ENCODE data around the gene ELOVL2.

ELOVL2 gene

DNA sequence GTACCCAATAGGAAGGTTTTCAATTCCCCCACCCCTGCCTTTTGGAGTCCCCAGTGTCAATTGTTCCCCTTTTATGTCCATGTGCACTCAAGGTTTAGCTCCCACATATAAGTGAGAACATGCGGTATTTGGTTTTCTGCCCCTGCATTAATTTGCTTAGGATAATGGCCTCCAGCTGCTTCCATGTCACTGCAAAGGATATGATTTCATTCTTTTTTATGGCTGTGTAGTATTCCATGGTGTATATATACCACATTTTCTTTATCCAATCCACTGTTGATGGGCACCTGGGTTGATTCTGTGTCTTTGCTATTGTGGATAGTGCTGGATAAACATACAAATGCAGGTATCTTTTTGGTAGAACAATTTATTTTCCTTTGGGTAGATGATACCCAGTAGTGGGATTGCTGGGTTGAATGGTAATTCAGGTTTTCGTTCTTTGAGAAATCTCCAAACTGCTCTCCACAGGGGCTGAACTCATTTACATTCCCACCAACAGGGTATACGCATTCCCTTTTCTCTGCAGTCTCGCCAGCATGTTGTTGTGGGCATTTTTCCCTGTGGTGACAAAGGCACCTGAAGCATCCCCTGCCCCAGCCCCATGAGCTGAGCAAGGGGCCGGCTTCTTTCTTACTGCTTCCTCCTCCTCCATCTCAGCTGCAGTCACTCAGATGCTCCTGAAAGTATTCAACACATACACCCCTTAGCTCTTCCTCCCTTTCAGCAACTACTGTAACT lies 66.7 kb downstream of the ELOVL2 start:
- DNase-seq (ENCODE audit: low read depth), result no peak

DNA sequence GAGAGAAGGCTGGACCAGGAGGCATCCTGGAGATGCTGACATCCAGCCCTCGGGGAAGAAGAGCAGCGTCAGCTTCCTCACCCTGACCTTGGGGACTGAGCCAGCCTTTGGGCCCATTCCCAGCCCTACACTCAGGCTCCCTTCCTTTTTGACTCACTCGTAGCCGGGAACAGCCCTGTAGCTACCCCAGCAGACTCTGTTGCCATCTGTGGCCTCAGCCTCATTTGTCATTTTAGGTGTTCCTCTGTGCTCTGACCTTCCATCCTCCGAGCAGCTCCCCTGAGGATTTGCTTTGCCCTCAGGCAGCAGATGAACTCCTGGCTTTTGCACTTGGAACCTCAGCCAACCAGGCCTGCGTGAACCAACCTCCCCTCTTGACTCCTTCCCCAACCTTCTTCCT lies 67.5 kb downstream of the ELOVL2 start:
- no peak for DNase-seq (ENCODE audit: low read depth)

DNA sequence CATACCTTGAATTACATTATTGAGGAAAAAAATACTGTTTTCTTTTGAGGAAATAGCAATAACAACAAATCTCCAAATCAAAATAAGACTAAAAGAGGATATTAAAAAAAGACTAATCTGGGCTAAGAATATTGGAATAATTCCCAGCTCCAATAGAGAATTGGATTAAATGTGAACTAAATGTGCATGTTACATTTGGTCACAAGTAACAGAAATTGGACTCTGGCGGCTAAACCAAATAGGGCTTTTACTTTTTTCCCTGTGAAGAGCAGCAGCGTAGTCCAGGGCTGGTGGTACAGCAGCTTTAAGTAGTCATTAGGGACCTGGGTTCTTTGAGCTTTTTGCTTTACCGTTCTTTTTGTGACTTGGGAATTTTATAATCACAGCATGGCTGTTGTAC lies 71.9 kb downstream of the ELOVL2 start:
- no peak for DNase-seq (ENCODE audit: low read depth)

DNA sequence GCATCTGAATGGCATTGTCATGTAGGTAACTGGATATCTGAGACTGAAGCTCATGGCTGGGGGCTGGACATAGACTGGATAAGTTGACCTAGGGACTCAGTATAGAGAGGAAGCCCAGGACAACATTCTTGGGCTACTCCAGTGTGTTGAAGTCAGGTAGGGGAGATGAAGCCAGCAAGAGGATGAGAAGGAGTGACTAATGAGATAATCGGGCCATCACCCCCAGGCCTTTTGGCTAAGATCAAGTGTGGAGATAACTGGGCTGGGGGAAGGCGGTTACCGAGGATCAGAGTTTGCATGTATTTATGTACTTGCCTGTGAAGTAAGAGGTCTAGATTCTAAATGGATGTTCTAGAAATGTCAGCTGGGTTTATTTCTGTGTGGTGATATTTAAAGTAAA lies 73.4 kb downstream of the ELOVL2 start:
- DNase-seq (ENCODE audit: low read depth), result no peak

DNA sequence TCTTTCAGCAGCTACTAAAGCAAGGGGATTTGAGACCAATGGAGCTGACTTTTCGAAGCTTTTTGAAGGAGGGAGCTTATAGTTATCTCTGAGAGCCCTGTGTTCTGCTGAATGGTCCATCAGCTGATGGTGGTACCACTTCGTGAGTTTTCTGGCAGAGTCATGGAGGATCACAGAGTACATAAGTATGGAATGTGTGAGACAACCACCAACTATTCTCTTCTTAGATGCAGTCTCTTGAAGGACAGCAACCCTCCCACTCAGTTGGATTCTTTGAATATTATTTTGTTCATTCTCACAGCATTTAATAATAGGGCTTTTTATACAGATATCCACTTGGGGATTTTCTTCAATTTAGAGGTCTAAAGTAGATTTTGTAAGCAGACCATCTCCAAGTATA lies 75.3 kb downstream of the ELOVL2 start:
- no peak for DNase-seq (ENCODE audit: low read depth)

DNA sequence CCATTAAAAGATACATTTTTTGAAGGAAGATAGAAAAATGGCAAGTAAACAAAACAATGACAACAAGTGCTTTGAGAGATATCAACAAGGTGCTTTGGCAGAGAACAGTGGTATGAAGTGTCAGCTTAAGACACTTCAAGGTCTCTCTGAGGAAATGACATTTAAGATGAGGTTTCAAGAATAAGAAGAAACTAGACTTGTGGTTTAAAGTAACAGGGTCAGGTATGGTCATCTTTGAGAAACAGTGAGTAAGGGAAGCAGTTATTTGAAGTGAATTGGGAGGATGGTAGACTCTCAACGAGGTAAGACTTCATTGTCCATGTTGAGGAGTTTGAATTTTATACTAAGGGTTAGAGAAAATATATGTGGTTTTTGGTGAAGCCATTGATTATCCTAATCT lies 79.4 kb downstream of the ELOVL2 start:
- no peak for DNase-seq (ENCODE audit: low read depth)

DNA sequence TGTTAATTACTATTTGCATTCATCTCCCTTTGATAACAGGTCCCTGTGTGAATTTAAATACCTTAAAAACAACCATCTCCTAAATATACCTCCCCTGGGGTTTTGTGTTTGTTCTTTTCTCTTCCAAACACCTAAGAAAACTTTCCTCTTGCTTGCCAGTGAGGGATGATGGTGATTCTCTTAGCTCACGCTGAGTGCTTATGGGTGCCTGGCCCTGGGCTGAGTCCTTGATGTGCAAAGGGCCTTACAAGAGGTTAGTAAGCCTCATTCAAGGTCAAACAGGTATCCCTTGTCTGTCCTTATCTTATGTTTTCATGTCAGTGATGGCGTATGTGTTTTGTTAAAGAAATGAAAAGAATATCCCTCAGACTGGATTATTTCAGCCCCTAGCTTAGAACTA lies 81.0 kb downstream of the ELOVL2 start:
- no peak for DNase-seq (ENCODE audit: low read depth)

DNA sequence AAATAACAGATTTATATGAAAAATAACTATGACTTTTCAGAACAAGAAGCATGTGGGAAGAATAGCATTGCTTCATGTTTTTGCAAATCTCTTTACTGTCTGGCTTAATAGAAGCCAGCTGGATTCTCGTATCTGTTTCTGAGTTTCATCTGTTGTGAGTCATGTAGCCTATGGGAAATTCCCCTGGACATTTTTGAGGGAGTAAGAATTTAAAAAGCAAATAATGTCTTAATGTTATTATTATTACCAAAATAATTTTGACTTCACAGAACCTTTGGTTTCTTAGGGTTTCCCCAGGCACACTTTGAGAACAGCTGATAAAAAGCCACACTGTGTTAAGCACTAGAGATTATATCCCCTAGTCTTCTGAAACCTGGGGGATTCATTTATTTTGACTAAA lies 81.4 kb downstream of the ELOVL2 start:
- DNase-seq (ENCODE audit: low read depth), result no peak

DNA sequence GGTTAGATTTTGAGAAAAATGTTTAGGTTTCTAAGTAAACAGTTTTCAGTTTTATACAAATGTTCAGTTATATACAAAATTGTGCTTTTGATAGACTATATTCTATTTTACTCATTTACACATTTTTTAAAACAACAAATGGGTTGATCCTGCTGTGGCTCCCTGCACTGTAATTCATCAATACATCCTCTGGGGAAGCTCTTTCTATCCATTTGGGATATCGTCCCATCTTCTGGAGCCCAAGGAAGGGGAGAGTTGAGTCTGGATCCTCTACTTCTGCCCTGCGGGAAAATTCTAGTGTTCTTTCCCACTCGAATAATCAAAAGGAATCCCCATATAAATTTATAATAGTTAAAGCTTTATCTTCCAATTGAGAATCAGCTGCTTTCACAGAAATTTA lies 82.3 kb downstream of the ELOVL2 start:
- DNase-seq (ENCODE audit: low read depth), result no peak

DNA sequence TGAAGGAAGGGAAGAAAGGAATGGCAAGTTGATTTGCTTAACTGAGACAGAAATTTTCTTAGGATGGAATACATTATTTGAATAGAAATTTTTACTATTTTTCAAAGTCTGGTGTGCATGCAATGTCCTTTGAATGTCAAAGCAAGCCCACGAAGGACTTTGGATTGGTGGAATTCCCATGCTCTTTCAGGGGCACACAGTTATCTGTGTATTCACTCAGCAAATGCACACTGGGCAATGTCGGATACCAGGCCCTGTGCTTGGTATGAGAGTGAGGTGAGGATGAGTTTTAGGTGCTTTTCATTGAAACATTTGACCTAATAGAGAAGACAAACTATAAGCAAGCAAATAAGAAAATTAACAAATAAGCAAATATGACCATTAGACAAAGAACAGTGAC lies 83.9 kb downstream of the ELOVL2 start:
- DNase-seq (ENCODE audit: low read depth), result no peak

DNA sequence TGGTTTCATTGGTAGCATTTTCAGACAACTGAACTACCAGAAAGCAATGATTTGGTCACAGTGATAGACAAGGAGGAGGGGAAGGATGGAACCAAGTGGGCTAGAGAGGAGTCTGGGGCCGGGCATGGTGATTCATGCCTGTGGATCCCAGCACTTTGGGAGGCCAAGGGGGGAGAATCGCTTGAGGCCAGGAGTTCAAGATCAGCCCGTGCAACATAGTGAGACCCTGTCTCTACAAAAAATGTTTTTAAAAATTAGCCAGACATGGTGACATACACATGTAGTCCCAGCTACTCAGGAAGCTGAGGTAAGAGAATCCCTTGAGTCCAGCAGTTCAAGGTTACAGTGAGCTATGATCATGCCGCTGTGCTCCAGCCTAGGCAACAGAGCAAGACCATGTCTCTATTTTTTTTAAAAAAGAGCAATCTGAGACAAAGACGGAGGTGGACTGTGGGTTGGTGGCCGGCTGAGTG lies 86.7 kb downstream of the ELOVL2 start:
- no peak for DNase-seq (ENCODE audit: low read depth)

DNA sequence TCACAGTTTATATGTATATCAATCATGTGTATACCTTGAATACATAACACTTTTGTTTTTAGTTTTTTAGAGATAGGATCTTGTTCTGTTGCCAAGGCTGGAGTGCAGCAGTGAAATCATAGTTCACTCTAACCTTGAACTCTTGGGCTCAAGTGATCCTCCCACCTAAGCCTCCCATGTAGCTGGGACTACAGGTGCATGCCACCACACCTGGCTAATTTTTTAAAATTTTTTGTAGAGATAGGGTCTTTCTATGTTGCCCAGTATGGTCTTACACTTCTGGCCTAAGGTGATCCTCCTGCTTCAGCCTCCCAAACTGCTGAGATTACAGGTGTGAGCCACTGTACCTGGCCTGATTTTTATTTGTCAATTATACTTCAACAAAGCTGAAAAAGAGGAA lies 87.3 kb downstream of the ELOVL2 start:
- no peak for DNase-seq (ENCODE audit: low read depth)

DNA sequence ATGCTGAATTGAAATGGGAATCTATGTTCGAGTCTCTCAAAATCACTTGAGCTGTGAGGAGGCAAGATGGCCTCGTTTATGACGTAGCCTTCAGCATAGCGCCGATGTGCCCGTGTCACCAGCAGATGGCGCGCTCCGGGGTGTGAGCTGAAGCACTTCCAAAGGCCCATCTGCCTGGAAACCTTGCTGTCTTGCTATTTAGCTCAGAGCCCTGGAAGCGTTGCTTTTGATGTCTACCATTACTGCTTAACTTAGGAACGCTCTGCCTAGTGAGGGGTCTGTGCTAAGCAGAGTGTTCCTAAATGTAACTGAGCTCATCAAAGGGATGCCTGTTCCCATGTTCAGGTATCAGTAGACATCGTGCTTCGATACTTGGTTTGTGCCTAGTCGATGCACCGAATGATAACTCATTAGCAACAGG lies 89.5 kb downstream of the ELOVL2 start:
- peak; percentile 11 for DNase-seq (ENCODE audit: low read depth)

DNA sequence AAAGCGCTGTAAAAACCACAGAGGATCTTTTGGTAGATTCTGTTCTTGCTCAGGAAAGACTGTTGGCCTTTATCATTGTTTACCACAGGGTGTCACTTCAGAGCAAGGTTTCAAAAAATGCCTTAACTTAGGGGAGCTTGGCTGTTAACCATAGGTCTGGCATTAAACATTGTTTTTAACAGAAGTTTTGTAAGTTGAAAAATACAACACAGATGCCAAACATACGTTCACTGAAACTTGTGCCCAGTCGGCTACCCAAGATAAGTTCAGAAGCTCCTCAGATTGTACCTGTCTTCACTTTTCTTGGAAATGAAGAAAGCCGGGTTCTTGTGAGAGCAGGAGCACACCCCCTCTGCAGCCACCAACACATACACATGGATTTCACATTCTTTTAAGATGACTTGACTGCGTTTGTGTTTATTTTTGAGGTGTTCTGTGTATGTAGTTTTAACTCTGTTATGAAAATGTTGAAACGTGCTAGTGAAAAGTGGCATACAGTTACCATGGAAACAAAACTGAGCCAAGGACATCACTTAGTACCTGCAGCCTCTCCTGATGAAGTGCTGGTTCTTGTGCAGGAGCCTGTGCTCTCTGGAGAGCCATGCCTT lies 92.3 kb downstream of the ELOVL2 start:
- no peak for DNase-seq (ENCODE audit: low read depth)

DNA sequence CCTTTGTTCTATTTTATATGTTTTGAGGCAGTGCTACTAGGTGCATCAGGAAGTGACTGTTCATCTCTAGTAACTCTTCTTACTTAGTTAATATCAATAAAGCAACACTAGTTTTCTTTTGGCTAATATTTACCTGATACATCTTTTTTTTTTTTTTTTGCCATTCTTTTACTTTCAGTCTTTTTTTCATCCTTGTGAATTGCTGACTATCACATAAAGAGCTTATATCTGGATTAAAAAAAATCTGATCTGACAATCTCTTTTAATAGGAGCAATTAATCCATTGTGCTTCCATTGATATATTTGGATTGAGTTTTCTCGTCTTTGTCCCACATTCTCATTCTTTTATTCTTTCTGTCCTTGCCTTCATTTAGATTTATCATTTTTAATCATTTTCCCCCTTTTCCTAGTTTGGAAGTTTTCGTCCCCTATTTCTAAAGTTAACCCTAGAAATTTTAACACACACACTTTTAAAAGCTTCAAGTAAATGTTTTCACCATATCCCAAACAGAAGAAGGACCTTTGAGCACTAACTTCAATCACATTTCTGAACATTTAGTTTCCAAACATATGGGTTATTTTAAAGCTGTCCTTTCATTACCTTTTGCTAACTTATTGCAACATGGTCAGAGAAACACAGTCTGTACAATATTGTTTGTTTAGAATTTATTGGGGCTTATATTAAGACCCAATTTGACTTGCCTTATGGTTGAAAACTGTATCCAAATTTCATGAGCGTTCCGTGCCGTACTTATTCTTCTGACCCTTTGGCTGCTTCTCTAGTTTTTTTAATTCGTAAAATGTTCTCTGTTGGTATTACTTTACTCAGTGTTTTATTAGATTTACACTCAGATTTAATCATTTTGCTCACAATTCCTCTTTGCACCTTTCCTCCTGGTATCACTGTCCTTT lies 94.3 kb downstream of the ELOVL2 start:
- no peak for DNase-seq (ENCODE audit: low read depth)

DNA sequence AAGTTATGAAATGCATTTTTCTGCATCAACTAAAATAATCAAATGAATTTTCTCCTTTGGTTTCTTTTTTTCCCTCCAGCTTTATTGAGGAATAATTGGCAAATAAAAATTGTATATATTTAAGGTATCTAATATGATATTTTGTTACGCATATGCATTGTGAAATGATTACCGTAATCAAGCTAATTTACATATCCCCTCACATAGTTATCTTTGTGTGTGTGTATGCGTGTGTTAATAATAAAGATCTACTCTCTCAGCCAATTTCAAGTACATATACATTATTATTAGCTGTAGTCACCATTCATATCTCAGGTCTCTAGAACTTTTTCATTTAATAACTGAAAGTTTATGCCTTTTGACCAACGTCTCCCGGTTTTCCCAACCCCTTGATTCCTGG lies 96.1 kb downstream of the ELOVL2 start:
- no peak for DNase-seq (ENCODE audit: low read depth)

DNA sequence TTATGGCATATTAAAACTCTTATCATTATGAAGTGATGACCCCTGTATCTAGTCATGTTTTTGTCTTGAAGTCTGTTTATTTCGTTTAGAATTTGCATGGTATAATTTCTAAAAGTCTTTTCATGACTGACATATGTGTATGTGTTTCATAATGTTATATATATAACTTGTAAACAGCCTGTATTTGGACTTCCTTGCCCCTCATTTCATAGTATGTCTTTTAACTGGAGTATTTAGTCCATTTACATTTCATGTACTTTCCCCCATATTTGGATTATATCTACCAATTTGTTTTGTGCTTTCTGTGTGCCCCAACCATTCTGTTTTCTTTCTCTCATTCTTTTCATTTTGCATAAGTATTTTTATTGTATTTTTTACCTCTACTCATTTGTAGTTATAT lies 98.3 kb downstream of the ELOVL2 start:
- no peak for DNase-seq (ENCODE audit: low read depth)

DNA sequence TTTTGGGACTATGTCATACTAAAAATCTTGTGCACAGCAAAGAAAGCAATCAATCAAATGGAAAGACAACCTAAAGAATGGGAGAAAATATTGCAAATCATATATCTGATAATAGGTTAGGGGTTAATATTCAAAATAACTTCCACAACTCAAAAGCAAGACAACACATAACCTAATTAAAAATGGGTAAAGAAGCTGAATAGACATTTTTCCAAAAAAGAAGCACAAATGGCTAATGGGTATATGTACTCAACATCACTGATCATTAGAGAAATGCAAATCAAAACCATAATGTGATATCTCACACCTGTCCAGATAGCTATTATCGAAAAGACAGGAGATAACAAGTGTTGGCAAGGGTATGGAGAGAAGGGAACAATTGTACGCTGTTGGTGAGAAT lies 104.3 kb downstream of the ELOVL2 start:
- DNase-seq (ENCODE audit: low read depth), result no peak

DNA sequence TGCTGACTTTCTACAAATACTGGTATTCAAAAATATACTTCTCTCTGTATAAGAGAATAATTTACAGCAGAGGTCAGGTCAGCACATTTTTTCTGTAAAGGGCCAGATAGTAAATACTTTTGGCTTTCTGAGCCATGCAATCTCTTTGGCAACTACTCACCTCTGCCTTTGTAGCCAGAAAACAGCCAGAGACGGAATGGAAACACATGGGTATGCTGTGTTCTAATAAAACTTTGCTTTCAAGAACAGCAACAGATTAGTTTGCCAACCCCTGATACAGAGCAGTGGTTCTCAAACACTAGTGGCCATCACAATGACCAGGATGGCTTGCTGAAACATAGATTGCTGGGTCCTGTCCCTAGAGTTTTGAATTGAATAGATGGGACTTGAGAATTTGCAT lies 111.0 kb downstream of the ELOVL2 start:
- DNase-seq (ENCODE audit: low read depth), result no peak
